ENCODE results near the gene ZNF628.
A peak's percentile ranks its signal among the peaks of the same experiment; 100 is the strongest.

The ZNF628 gene

GRCh38 chr19:55449469-55449868, 26.9 kb upstream of the ZNF628 start:
- DNase-seq (ENCODE audit: low read depth), result no peak
- no peak for TF ChIP-seq CTCF (conservative IDR thresholded peaks at IDR 0.05; ENCODE audit: control insufficient read depth, insufficient read depth, low read depth, low read length)
- H3K4me3 ChIP-seq (ENCODE audit: control insufficient read depth, low read depth, low read length), result no peak overlapping the region

- no peak for DNase-seq (ENCODE audit: low read depth)
- H3K4me3 ChIP-seq (ENCODE audit: control insufficient read depth, low read depth, low read length), result no peak overlapping the region
- TF ChIP-seq CTCF (conservative IDR thresholded peaks at IDR 0.05; ENCODE audit: control insufficient read depth, insufficient read depth, low read depth, low read length), result no peak
These were observed 25.1 kb upstream of the ZNF628 start for GRCh38 chr19:55451163-55451964.

- TF ChIP-seq CTCF (conservative IDR thresholded peaks at IDR 0.05; ENCODE audit: control insufficient read depth, insufficient read depth, low read depth, low read length), result no peak
- no peak overlapping the region for H3K4me3 ChIP-seq (ENCODE audit: control insufficient read depth, low read depth, low read length)
- no peak for DNase-seq (ENCODE audit: low read depth)
These were observed 24.3 kb upstream of the ZNF628 start for GRCh38 chr19:55451965-55452748.

- H3K4me3 ChIP-seq (ENCODE audit: control insufficient read depth, low read depth, low read length), result no peak overlapping the region
- peak; percentile 59 for DNase-seq (ENCODE audit: low read depth)
These were observed 23.6 kb upstream of the ZNF628 start for GRCh38 chr19:55452749-55453346.

GRCh38 chr19:55453511-55454260, 22.7 kb upstream of the ZNF628 start:
- TF ChIP-seq CTCF (conservative IDR thresholded peaks at IDR 0.05; ENCODE audit: control insufficient read depth, insufficient read depth, low read depth, low read length), result no peak
- DNase-seq (ENCODE audit: low read depth), result no peak
- H3K4me3 ChIP-seq (ENCODE audit: control insufficient read depth, low read depth, low read length), result no peak overlapping the region

More at GRCh38 chr19:55452749-55453346, 23.6 kb upstream of the ZNF628 start:
- no peak for TF ChIP-seq CTCF (conservative IDR thresholded peaks at IDR 0.05; ENCODE audit: control insufficient read depth, insufficient read depth, low read depth, low read length)

GRCh38 chr19:55454787-55455243, 21.6 kb upstream of the ZNF628 start:
- peak; percentile 70 for TF ChIP-seq CTCF (conservative IDR thresholded peaks at IDR 0.05; ENCODE audit: control insufficient read depth, insufficient read depth, low read depth, low read length)
- DNase-seq (ENCODE audit: low read depth), result peak; percentile 43
- H3K4me3 ChIP-seq (ENCODE audit: control insufficient read depth, low read depth, low read length), result no peak overlapping the region
